Measurements from ENCODE around the gene FYB1.
A peak's percentile ranks its signal among the peaks of the same experiment; 100 is the strongest.

The FYB1 gene

GRCh38 chr5:39076757-39077728, 142.3 kb downstream of the FYB1 start:
- peak; percentile 89 for DNase-seq

- no peak for DNase-seq
These were observed 143.1 kb downstream of the FYB1 start for GRCh38 chr5:39076101-39076756.

GRCh38 chr5:39074017-39074814, 145.1 kb downstream of the FYB1 start, which contains the start of gene RICTOR:
Gene RICTOR, minus strand, starts transcription at chr5:39074399. Its CDS starts 22 bp downstream, at chr5:39074377.
- DNase-seq, result peak; percentile 95

GRCh38 chr5:39073767-39074016, 145.7 kb downstream of the FYB1 start:
- no peak for DNase-seq

- DNase-seq, result peak; percentile 75
These were observed 146.2 kb downstream of the FYB1 start for GRCh38 chr5:39072925-39073766.

GRCh38 chr5:39068099-39068498, 151.3 kb downstream of the FYB1 start:
- no peak for DNase-seq

- no peak for DNase-seq
These were observed 154.9 kb downstream of the FYB1 start for GRCh38 chr5:39064450-39064849.

GRCh38 chr5:39063037-39063436, 156.3 kb downstream of the FYB1 start:
- no peak for DNase-seq

- DNase-seq, result no peak
These were observed 156.8 kb downstream of the FYB1 start for GRCh38 chr5:39062530-39062929.

- no peak for DNase-seq
These were observed 157.3 kb downstream of the FYB1 start for GRCh38 chr5:39062104-39062503.

GRCh38 chr5:39059064-39059463, 160.3 kb downstream of the FYB1 start:
- DNase-seq, result no peak

GRCh38 chr5:39058178-39058921, 161.0 kb downstream of the FYB1 start:
- DNase-seq, result no peak

- no peak for DNase-seq
These were observed 161.6 kb downstream of the FYB1 start for GRCh38 chr5:39057734-39058133.

- DNase-seq, result no peak
These were observed 163.5 kb downstream of the FYB1 start for GRCh38 chr5:39055768-39056398.
